GM23248 (cell line): ENCODE data around the gene ARMH3.

Experiments used
- EZH2 ChIP-seq: fragments of 200-600 bp; sonication (generic); IDR thresholded peaks from 2 replicates; pipeline ENCODE4 v1.6.1; 2018; ENCODE audit warnings: antibody characterized with exemption, mild to moderate bottlenecking; ENCODE audit not compliant: insufficient read depth, poor library complexity, severe bottlenecking
- EZH2phosphoT487 ChIP-seq: fragments of 200-600 bp; sonication (generic); IDR thresholded peaks from 2 replicates; pipeline ENCODE4 v1.6.1; 2018; ENCODE audit warnings: antibody characterized with exemption, moderate library complexity, mild to moderate bottlenecking, low read depth; ENCODE audit not compliant: insufficient read depth

- no peak for TF ChIP-seq EZH2phosphoT487
- no peak for TF ChIP-seq EZH2
These were observed 46.1 kb downstream of the ARMH3 start for GRCh38 chr10:102009801-102010425.
